GM19043 (cell line): ENCODE data around the gene GNGT2.
"Not testable (repeated sequence)": the region's sequence is repeated elsewhere in the genome, so short reads cannot be mapped to it uniquely, and the experiment has no call there.

Experiments
- ATAC-seq: cut with Tn5 transposase; IDR thresholded peaks from one replicate; pipeline ENCODE4 v1.9.1; 2021; ENCODE audit warnings: low read depth; ENCODE audit not compliant: unreplicated experiment

The GNGT2 gene

GRCh38 chr17:49213399-49213798 is 3.0 kb upstream of the GNGT2 start:
- no peak for ATAC-seq

DNA sequence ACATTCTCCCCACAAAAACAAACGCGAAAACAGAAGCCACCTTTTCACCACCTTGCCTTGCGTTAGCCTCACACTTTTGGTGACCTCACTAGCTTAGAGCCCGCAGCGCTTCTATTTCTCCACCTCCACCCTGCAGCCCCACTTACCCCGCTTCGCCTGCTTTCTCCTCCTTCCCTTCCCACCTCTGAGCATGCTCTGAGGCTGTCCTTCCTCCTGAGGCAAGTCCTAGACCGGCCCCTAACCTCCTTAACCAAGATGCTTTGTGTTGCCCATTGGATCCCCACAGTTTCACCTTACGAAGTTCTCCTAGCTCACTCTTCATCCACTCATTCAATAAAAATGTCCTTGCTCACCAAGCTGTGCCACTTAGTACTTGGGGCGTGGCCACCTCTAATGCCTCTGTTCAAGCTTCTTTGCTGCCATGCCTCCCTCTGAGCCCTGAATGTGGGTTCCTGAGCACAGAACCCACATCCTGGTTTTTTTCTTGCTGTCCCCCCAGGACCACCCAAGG is 1.3 kb downstream of the GNGT2 start:
- no peak for ATAC-seq

- no peak for ATAC-seq
These were observed 5.9 kb downstream of the GNGT2 start for GRCh38 chr17:49204516-49204915.

- ATAC-seq = no peak
These were observed 6.6 kb downstream of the GNGT2 start for GRCh38 chr17:49203796-49204195.

DNA sequence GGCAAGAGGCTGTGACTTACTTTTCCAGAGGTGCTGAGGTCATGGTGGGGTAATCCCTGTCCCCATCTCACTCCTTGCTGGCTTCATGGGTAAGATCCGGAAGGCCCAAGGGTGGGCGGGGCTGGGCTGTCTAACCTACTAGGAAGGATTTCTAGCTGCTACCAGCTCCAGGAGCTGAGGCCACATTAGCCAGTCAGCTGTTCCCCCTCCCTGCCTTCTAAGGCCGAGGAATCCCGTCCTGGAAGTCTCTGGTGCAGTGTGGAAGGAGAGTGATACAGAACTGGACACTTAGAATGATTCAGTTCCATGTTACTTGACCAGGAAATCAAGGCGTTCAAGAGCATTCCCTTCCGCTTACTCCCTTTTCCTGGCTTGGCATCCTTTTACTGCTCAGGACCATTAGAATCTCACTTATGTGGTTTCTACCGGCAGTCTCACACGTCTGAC is 8.9 kb downstream of the GNGT2 start:
- no peak for ATAC-seq

DNA sequence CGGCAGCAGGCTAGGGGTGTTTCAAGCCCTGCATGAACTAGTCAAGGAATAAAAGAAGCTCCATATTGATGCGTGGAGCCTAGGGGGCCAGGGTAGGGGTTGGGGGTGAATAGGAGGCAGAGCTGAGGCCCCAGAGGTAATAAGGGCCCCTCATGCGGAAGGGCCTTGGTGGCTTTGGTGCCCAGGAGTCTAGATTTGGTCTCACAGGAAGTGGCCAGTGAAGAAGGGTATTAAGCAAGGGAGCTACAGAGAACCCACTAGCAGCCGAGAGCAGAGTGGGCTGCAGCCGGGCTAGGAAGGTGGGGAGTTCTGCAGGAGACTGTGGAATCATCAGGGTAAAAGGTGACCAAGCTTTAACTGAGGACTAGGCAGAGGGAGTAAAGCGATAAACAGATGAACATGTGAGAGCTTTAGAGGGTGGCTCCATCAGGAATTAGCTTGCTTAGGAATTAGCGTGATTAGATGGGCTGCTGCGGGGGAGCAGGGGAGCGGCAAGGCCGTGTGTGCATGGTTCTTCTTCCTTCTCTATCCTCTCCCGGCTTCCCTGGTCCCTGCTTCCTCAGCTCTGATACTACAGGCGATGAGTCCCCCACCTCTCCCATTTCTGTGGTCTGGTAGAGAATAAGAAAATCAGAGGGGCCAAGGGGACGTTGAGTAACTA is 9.8 kb downstream of the GNGT2 start:
- ATAC-seq = no peak

DNA sequence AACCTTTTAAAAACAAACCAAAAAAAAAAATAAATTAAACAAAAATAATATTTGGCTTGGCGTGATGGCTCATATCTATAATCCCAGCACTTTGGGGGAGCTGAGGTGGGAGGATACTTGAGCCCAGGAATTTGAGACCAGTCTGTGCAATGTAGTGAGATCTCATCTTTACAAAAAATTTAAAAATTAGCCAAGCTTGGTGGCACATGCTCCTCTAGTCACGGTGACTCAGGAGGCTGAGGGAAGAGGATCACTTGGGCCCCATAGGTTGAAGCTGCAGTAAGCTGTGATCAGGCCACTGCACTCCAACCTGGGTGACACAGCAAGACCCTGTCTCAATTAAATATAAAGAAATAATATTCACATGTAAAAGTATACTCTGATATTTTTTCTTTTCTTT is 12.2 kb downstream of the GNGT2 start:
- no peak for ATAC-seq

DNA sequence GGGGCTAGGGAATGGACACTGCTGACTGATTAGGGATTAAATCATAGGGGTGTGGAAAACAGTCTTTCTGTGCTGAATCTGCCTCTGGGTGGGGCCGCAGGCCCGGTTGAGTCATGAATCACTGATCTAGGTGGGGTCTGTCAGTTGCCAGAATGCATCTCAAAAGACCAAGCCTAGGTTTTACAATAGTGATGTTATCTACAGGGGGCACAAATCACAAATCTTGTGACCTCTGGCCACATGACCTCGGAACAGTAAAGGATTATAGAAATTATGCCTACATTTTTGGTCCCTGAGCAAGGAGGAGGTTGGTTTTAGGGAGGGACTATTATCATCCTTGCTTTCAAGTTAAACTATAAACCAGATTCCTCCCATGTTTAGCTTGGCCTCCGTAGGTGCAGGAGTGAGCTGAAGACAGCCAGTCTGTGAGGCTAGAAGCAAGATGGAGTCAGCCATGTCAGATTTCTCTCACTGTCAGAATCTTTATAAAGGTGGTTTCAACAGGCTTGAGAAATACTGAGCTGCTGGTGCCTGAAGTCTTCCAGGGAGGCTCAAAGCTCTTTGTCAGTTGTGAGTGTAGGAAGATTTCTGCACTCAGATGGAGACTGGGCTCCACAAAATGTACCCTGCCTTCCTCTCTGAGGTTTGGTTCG is 12.9 kb downstream of the GNGT2 start:
- no peak for ATAC-seq

DNA sequence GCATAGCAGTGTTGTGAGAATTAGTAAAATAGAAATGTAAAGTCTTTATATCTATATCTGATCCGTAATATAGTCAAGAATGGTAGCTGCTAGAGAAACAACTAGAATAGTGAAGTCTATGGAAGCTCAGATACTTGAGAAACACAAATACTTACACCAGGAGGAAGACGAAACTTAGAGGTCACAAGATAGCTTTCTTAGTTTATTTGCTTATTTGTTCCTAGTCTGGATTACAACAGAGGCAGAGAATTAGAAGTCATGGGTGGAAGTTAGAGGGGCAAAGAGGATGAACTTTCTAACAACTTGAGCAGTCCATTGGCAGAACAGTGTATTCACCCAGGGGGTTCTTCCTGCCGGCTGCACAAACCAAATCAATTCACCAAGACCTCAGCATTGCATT is 13.9 kb downstream of the GNGT2 start:
- no peak for ATAC-seq

DNA sequence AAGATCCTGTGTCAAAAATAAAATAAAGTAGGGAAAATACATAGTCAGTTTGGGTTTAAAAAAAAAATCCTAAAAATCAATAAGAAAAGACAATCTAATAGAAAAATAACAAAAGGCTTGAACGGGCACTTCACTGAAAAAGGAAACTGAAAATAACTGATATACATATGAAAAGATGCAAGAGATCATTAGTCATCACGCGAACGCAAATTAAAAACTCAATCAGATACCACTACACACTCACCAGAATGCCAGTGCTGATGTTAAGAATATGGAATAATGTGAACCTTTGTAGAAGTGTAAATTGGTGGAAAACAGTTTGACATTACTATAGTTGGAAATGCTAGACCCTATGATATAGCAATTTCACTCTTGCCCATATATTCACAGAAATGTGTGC is 14.6 kb downstream of the GNGT2 start:
- ATAC-seq = no peak

GRCh38 chr17:49194297-49194607 is 16.1 kb downstream of the GNGT2 start:
- no peak for ATAC-seq

GRCh38 chr17:49193513-49194296 is 16.7 kb downstream of the GNGT2 start:
- no peak for ATAC-seq

DNA sequence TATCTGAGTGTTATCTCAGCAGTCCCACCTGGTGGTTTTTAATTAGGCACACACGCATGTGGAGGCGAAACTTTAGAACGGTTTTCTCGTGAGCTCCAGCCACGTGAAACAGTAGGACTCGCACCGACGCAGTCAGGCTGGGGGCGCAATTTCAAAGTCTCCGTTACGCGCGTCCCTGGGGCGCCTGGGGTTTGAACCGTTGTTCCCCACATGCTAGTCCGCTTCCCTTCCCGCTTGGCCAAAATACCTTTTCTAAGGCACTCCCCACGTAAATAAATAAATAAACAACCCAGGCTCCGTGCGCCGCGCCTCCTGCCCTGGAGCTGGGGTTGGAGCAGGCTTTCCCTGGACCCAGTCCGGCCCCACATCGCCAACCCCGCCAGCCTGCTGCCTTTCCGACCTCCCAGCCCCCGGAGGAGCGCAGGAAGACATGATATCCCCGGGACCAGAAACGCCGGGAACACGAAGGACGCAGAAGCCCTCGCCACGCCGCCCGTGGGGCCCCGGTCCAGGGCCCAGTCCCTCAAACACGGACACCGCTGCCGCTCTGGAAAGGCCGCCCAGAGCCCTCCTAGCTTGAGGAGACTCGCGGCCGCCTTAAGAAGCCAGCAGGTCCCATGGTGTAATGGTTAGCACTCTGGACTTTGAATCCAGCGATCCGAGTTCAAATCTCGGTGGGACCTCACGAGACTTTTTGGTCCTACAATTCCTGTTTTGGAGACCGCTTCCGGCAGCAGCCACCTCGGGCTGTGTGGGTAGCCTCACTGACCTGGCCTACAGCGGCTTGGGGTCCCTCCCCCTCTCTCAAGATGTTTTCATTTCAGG is 18.2 kb downstream of the GNGT2 start:
- ATAC-seq = peak; percentile 36

DNA sequence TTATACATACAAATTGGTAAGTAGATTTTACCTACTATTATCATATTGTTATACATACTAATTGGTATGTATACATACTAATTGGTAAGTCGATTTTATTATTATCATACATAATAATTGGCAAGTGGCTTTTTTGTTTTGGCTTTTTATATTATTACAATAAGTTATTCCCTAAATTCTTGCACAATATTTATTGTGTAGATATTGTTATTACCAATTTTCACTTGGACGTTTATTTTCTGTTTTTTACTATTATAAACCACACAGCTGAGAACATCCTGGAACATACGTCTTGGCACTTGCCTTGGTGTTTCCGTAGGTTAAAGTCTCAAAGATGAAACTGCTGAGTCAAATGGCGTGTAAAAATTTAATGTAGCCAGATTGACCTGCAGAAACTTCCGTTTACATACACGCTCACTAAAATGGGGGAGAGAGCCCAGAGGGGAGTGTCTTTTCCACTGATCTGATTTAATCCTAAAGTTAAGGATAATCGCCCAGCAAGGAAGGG is 18.9 kb downstream of the GNGT2 start:
- ATAC-seq = no peak

- ATAC-seq = no peak
These were observed 19.4 kb downstream of the GNGT2 start for GRCh38 chr17:49190932-49191331.

DNA sequence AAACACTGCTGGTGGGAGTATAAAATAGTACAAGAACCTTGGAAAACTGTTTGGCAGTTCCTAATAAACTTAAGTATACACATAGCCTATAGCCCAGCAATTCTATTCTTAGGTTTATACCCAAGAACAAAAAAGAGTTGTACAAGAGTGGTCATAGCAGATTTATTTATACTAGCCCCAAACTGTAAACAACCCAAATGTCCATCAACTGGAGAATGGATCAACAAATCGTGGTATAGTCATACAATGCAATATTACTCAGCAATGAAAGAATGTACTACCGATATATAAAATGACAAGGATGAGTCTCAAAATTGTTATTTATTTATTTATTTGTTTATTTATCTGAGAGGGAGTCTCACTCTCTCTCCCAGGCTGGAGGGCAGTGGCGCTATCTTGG is 23.1 kb downstream of the GNGT2 start:
- ATAC-seq = no peak

- not testable (repeated sequence) for ATAC-seq
These were observed 25.0 kb downstream of the GNGT2 start for GRCh38 chr17:49185381-49185780.

DNA sequence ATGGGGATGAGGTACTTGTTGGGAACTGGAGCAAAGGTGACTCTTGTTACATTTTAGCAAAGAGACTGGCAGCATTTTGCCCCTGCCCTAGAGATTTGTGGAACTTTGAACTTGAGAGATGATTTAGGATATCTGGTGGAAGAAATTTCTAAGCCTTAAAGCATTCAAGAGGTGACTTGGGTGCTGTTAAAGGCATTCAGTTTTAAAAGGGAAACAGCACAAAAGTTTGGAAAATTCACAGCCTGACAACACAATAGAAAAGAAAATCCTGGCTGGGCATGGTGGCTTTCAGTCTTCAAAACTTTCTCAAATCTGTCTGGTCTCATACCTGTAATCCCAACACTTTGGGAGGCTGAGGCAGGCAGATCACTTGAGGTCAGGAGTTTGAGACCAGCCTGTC is 25.9 kb downstream of the GNGT2 start:
- not testable (repeated sequence) for ATAC-seq

GRCh38 chr17:49183801-49184200 is 26.6 kb downstream of the GNGT2 start:
- no peak for ATAC-seq

GRCh38 chr17:49183341-49183740 is 27.0 kb downstream of the GNGT2 start:
- no peak for ATAC-seq
